Measurements from ENCODE around the gene ZMYND12.

DNA sequence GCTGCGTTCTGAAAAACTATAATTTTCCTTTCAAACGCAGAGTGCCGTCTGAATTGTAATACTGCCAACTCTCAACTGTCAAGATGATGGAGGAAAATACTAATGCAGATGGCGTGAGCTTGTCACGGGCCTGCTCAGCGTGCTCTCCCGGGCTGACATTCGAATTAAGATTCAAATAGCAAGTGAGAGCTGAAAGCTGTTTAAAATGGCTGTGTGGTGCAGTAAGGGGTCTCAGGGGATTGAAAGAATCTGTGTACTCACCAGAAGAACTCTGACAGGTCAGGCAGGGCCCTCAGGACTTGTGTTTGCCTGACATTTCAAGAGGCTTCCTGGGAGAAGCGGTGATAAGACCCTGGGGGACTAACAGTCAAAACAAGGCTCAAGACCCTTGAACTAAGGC is 33.1 kb downstream of the ZMYND12 start:
- TF ChIP-seq EZH2 (IDR thresholded peaks at IDR 0.05; ENCODE audit: borderline replicate concordance, insufficient read depth, low read length, poor library complexity, severe bottlenecking) (no peak), MXI1 (conservative IDR thresholded peaks at IDR 0.05; ENCODE audit: poor library complexity, severe bottlenecking) (peak; percentile 66), TAF1 (IDR thresholded peaks at IDR 0.05; ENCODE audit: low read depth) (peak; percentile 43), POLR2AphosphoS5 (IDR thresholded peaks at IDR 0.05) (peak; percentile 99)
- TF ChIP-seq, protein P1, sequence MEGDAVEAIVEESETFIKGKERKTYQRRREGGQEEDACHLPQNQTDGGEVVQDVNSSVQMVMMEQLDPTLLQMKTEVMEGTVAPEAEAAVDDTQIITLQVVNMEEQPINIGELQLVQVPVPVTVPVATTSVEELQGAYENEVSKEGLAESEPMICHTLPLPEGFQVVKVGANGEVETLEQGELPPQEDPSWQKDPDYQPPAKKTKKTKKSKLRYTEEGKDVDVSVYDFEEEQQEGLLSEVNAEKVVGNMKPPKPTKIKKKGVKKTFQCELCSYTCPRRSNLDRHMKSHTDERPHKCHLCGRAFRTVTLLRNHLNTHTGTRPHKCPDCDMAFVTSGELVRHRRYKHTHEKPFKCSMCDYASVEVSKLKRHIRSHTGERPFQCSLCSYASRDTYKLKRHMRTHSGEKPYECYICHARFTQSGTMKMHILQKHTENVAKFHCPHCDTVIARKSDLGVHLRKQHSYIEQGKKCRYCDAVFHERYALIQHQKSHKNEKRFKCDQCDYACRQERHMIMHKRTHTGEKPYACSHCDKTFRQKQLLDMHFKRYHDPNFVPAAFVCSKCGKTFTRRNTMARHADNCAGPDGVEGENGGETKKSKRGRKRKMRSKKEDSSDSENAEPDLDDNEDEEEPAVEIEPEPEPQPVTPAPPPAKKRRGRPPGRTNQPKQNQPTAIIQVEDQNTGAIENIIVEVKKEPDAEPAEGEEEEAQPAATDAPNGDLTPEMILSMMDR (IDR thresholded peaks at IDR 0.05; ENCODE audit: poor library complexity, severe bottlenecking) = peak; percentile 9
- TF ChIP-seq, protein P2, sequence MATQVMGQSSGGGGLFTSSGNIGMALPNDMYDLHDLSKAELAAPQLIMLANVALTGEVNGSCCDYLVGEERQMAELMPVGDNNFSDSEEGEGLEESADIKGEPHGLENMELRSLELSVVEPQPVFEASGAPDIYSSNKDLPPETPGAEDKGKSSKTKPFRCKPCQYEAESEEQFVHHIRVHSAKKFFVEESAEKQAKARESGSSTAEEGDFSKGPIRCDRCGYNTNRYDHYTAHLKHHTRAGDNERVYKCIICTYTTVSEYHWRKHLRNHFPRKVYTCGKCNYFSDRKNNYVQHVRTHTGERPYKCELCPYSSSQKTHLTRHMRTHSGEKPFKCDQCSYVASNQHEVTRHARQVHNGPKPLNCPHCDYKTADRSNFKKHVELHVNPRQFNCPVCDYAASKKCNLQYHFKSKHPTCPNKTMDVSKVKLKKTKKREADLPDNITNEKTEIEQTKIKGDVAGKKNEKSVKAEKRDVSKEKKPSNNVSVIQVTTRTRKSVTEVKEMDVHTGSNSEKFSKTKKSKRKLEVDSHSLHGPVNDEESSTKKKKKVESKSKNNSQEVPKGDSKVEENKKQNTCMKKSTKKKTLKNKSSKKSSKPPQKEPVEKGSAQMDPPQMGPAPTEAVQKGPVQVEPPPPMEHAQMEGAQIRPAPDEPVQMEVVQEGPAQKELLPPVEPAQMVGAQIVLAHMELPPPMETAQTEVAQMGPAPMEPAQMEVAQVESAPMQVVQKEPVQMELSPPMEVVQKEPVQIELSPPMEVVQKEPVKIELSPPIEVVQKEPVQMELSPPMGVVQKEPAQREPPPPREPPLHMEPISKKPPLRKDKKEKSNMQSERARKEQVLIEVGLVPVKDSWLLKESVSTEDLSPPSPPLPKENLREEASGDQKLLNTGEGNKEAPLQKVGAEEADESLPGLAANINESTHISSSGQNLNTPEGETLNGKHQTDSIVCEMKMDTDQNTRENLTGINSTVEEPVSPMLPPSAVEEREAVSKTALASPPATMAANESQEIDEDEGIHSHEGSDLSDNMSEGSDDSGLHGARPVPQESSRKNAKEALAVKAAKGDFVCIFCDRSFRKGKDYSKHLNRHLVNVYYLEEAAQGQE (IDR thresholded peaks at IDR 0.05; ENCODE audit: borderline replicate concordance) = peak; percentile 74
